Measurements from ENCODE around the gene KCNQ1. TPM values are rescaled to one million over a fixed set of nuclear protein-coding genes. Genes with fewer than 3 reads are reported as not detected.

The KCNQ1 gene
- polyA plus RNA-seq, 4 donors = 18.4 to 54.4 (median 21.3) TPM

DNA sequence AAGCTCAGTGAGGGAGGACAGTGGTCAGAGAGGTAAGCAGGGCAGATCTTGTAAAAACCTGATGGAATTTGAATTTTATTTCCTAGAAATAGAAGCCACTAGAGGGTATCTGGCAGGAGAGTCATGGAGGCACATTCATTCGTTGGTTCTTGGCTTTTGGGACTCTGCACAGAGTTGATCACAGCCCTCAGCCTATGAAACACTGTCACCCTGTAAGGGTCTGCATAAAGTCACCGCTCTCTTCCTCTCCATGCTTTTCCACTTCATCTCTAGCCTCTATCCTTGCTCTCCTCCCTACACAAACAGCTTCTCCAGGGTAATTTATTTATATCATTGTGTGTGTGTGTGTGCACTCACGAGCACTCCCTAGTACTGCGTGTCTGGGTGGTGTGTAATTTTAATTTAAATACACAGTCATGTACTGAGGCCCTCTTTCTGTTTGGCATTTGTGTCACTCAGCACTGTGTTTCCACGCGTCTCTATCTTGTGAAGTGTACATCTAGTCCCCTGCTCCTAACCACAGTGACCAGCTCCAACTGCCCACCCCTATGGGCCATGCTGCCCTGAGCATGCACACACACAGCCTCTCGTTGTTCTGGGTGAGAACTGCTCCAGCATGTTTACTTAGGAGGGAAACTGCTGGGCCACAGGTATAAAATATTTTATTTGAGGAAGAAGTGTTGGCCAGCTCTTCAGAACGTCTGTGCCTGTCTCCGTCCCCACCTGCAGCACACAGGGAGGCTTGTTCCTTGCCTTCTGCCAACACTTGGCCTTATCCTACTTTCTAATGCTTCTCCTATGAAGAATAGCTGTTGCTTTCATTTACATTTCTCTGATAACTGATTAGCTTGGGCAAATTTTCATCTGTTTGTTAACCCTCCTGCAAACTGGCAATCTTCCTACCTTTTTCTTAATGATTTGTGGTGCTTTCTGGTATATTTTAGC lies 250.5 kb downstream of the KCNQ1 start:
- DNase-seq (no peak), FAIRE-seq (no peak)
- Histone ChIP-seq H3K4me1 (ENCODE audit: control insufficient read depth in 3 of 3, insufficient read depth in 2 of 3, low read depth in 1 of 3, low read length in 2 of 3) (peaks cover 0 to 47% (median 0%) of the 10 kb centered on the region in 3 donors), H3K4me3 (ENCODE audit: low read depth in 1 of 3, low read length in 3 of 3) (no peak overlapping the region), H3K9me3 (ENCODE audit: control insufficient read depth in 2 of 2, insufficient read depth in 1 of 2, low read depth in 1 of 2, low read length in 1 of 2) (peaks cover 0 to 7% of the 10 kb centered on the region in 2 donors), H3K36me3 (ENCODE audit: control insufficient read depth in 3 of 3, insufficient read depth in 2 of 3, low read depth in 1 of 3, low read length in 3 of 3) (peaks cover 0 to 57% (median 0%) of the 10 kb centered on the region in 3 donors), H3K27me3 (ENCODE audit: control insufficient read depth in 3 of 3, insufficient read depth in 3 of 3, low read length in 3 of 3) (no peaks in the 10 kb centered on the region), H3K27ac (ENCODE audit: low read depth in 1 of 3, low read length in 2 of 3) (no peak overlapping the region)
- WGBS, 3 donors = 78 to 84% (median 82%) methylated on average over 9 of the region's 9 CpGs

DNA sequence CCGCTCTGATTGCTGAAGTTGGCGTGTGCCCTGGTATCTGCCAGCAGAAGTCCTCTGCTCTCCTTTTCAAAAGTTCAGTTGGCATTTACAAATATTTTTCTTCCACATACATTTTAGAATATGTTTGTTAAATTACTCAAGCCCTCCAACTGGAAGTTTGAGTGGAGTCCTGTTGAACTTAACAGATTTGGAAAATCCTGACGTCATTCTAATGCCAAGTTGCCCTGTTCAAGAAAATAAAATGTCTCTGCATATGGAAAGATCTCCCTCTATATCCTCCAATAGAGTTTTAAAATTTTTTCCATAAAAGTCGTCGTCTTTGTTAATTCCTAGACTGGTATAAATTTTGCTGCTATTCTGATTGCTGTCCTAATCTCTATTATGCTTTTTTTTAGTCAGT lies 251.6 kb downstream of the KCNQ1 start:
- H3K27ac ChIP-seq (ENCODE audit: low read depth in 1 of 3, low read length in 2 of 3) = no peak overlapping the region
- no peaks in the 10 kb centered on the region for H3K27me3 ChIP-seq (ENCODE audit: control insufficient read depth in 3 of 3, insufficient read depth in 3 of 3, low read length in 3 of 3)
- FAIRE-seq (no peak), DNase-seq (no peak)
- H3K9me3 ChIP-seq (ENCODE audit: control insufficient read depth in 2 of 2, insufficient read depth in 1 of 2, low read depth in 1 of 2, low read length in 1 of 2) = peaks cover 0 to 7% of the 10 kb centered on the region in 2 donors
- peaks cover 0 to 47% (median 0%) of the 10 kb centered on the region in 3 donors for H3K36me3 ChIP-seq (ENCODE audit: control insufficient read depth in 3 of 3, insufficient read depth in 2 of 3, low read depth in 1 of 3, low read length in 3 of 3)
- peaks cover 0 to 43% (median 3%) of the 10 kb centered on the region in 3 donors for H3K4me1 ChIP-seq (ENCODE audit: control insufficient read depth in 3 of 3, insufficient read depth in 2 of 3, low read depth in 1 of 3, low read length in 2 of 3)
- peak overlapping the region in 1 of 3 donors; percentile 3 for H3K4me3 ChIP-seq (ENCODE audit: low read depth in 1 of 3, low read length in 3 of 3)
- WGBS, 3 donors = 74 to 85% (median 85%) methylated on average over 5 of the region's 5 CpGs

DNA sequence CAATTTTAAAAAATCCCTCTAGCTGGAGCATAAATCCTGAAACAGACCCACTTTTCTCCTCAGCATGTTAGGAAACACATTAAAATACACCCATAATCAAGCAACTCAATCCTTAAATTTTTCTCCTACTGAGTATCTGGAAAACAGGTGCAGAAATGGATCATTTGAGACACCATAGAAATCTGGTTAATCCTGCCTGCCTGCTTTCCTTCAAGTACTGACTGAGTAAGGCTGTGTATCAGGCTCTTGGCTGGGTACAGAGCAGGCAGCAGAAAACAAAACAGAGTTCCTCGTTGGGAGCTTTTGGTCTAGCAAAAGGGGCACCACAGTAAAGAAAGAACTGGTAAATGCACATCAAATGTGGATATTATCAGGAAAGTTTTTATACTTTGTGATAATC lies 253.1 kb downstream of the KCNQ1 start:
- H3K27ac ChIP-seq (ENCODE audit: low read depth in 1 of 3, low read length in 2 of 3) = no peak overlapping the region
- FAIRE-seq = no peak

DNA sequence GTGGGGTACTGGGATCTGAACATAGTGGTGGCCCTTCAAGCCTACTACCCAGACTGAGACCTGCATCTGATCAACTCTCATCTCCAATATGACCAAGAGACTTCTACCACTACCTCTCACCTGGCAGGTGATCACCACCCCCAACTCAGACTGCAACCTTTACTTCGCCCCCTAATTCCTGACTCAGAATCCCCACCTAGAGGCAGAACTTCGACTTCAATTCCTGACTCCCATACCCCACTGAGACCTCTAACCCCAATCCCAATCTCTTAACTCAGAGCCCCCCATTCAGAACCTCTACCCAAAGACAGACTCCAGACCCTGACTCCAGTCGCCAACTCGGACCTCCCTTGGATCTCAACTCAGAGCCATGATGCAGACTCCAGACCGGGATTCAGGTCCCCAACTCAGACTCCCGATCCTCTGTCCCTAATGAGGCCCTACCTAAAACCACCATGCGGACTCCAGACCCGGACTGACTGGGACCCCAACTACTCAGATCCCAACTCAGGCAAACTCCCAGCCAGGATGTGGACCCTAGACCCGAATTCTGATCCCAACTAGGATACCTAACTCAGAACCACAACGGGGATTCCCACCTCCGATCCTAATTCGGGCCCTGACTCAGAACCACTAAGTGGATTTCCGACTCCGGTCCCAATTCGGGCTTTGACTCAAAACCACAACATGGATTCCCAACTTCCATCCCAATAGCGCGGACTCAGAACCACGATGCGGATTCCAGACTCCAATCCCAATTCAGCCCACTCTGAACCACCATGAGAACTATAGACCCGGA lies 253.8 kb downstream of the KCNQ1 start:
- peaks cover 0 to 7% of the 10 kb centered on the region in 2 donors for H3K9me3 ChIP-seq (ENCODE audit: control insufficient read depth in 2 of 2, insufficient read depth in 1 of 2, low read depth in 1 of 2, low read length in 1 of 2)
- no peaks in the 10 kb centered on the region for H3K27me3 ChIP-seq (ENCODE audit: control insufficient read depth in 3 of 3, insufficient read depth in 3 of 3, low read length in 3 of 3)
- peaks cover 0 to 39% (median 3%) of the 10 kb centered on the region in 3 donors for H3K4me1 ChIP-seq (ENCODE audit: control insufficient read depth in 3 of 3, insufficient read depth in 2 of 3, low read depth in 1 of 3, low read length in 2 of 3)
- WGBS, 3 donors = 48 to 56% (median 55%) methylated on average over 20 of the region's 20 CpGs
- DNase-seq (peak in 1 of 2 donors; percentile 35), FAIRE-seq (no peak)
- peaks cover 0 to 30% (median 0%) of the 10 kb centered on the region in 3 donors for H3K36me3 ChIP-seq (ENCODE audit: control insufficient read depth in 3 of 3, insufficient read depth in 2 of 3, low read depth in 1 of 3, low read length in 3 of 3)
- H3K27ac ChIP-seq (ENCODE audit: low read depth in 1 of 3, low read length in 2 of 3) = peak overlapping the region in 1 of 3 donors; percentile 73
- H3K4me3 ChIP-seq (ENCODE audit: low read depth in 1 of 3, low read length in 3 of 3) = peak overlapping the region; percentile 33 to 88 (median 75)

More for the DNA sequence above, 253.1 kb downstream of the KCNQ1 start:
- 21 to 37% (median 35%) methylated on average over 1 of the region's 1 CpG for WGBS, 3 donors
- Histone ChIP-seq H3K9me3 (ENCODE audit: control insufficient read depth in 2 of 2, insufficient read depth in 1 of 2, low read depth in 1 of 2, low read length in 1 of 2) (peaks cover 0 to 7% of the 10 kb centered on the region in 2 donors), H3K36me3 (ENCODE audit: control insufficient read depth in 3 of 3, insufficient read depth in 2 of 3, low read depth in 1 of 3, low read length in 3 of 3) (peaks cover 0 to 36% (median 0%) of the 10 kb centered on the region in 3 donors), H3K4me3 (ENCODE audit: low read depth in 1 of 3, low read length in 3 of 3) (peak overlapping the region in 2 of 3 donors; percentile 75 to 88), H3K4me1 (ENCODE audit: control insufficient read depth in 3 of 3, insufficient read depth in 2 of 3, low read depth in 1 of 3, low read length in 2 of 3) (peaks cover 0 to 39% (median 3%) of the 10 kb centered on the region in 3 donors), H3K27me3 (ENCODE audit: control insufficient read depth in 3 of 3, insufficient read depth in 3 of 3, low read length in 3 of 3) (no peaks in the 10 kb centered on the region)
- DNase-seq = no peak

DNA sequence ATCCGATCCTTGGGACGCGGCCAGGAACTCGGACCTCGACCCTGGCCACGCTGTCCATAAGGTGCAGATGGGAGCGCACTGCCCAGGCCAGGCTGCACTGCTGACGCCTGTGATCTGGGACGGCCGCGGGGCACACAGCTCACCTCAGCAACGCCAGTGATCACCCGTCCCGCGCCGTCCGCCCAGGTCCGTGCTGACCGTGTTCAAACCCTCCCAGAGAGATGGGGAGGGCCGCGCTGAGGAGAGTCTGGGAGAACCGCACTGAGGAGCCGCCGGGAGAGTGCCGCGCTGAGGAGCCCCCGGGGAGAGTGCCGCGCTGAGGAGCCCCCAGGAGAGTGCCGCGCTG lies 254.3 kb downstream of the KCNQ1 start:
- 50 to 64% (median 56%) methylated on average over 25 to 31 of the region's 31 CpGs for WGBS, 3 donors
- no peak for FAIRE-seq
- H3K27ac ChIP-seq (ENCODE audit: low read depth in 1 of 3, low read length in 2 of 3) = peak overlapping the region; percentile 52 to 81 (median 73)
- peak overlapping the region; percentile 33 to 88 (median 75) for H3K4me3 ChIP-seq (ENCODE audit: low read depth in 1 of 3, low read length in 3 of 3)
- peaks cover 0 to 7% of the 10 kb centered on the region in 2 donors for H3K9me3 ChIP-seq (ENCODE audit: control insufficient read depth in 2 of 2, insufficient read depth in 1 of 2, low read depth in 1 of 2, low read length in 1 of 2)
- H3K27me3 ChIP-seq (ENCODE audit: control insufficient read depth in 3 of 3, insufficient read depth in 3 of 3, low read length in 3 of 3) = no peaks in the 10 kb centered on the region
- peaks cover 0 to 26% (median 0%) of the 10 kb centered on the region in 3 donors for H3K36me3 ChIP-seq (ENCODE audit: control insufficient read depth in 3 of 3, insufficient read depth in 2 of 3, low read depth in 1 of 3, low read length in 3 of 3)
- DNase-seq = peak; percentile 46 to 48
- H3K4me1 ChIP-seq (ENCODE audit: control insufficient read depth in 3 of 3, insufficient read depth in 2 of 3, low read depth in 1 of 3, low read length in 2 of 3) = peaks cover 0 to 39% (median 3%) of the 10 kb centered on the region in 3 donors

DNA sequence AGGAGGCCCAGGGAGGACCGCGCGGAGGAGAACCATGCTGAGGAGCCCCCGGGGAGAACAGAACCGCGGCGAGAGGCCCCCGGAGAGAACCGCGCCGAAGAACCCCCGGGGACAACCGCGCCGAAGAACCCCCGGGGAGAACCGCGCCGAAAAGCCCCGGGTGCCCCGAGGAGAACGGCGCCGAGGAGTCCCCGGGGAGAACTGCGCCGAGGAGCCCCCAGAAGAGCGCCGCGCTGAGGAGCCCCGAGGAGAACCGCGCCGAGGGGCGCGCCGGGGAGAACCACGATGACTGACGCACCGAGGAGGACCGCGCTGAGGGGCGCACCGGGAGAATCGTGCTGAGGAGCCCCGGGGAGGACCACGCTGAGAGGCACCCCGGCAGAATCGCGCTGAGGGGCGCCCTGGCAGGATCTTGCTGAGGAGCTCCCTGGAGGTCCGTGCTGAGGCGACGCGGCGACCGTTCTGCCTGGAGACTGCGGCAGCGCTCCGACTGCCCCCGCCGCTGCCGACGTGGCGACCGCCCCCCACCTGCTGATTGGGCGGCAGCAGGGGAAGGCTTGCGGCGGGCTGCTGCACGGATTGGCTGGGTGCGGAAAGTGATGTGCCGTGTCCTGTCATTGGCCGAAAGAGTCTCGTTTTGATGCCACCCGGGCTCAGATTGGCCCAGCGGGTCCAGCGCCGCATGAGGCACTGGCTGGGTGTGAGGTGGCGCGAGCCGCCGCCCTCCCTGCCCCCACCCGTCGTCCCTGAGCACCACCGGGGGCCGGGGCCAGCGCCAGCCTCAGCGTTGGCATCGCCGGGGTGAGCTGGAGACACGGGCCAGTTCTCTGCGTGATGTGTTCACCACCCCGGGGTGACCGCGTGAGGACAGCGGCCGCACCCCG lies 255.0 kb downstream of the KCNQ1 start, which contains the start of gene KCNQ1OT1:
KCNQ1OT1 (minus strand) TSS at position 464 of the 884 bp plus-strand sequence.
- Histone ChIP-seq H3K4me3 (ENCODE audit: low read depth in 1 of 3, low read length in 3 of 3) (peak within 1 kb of the TSS; percentile 46 to 88 (median 75)), H3K27me3 (ENCODE audit: control insufficient read depth in 3 of 3, insufficient read depth in 3 of 3, low read length in 3 of 3) (no peaks in the 10 kb centered on the region), H3K36me3 (ENCODE audit: control insufficient read depth in 3 of 3, insufficient read depth in 2 of 3, low read depth in 1 of 3, low read length in 3 of 3) (peaks cover 0 to 24% (median 0%) of the 10 kb centered on the region in 3 donors), H3K9me3 (ENCODE audit: control insufficient read depth in 2 of 2, insufficient read depth in 1 of 2, low read depth in 1 of 2, low read length in 1 of 2) (peaks cover 0 to 7% of the 10 kb centered on the region in 2 donors), H3K4me1 (ENCODE audit: control insufficient read depth in 3 of 3, insufficient read depth in 2 of 3, low read depth in 1 of 3, low read length in 2 of 3) (peaks cover 0 to 34% (median 3%) of the 10 kb centered on the region in 3 donors), H3K27ac (ENCODE audit: low read depth in 1 of 3, low read length in 2 of 3) (peak within 1 kb of the TSS; percentile 88 to 95 (median 89))
- 49 to 53% (median 51%) methylated on average over 81 to 98 of the region's 98 CpGs for WGBS, 3 donors
- DNase-seq (peak; percentile 92 to 94), FAIRE-seq (no peak)

DNA sequence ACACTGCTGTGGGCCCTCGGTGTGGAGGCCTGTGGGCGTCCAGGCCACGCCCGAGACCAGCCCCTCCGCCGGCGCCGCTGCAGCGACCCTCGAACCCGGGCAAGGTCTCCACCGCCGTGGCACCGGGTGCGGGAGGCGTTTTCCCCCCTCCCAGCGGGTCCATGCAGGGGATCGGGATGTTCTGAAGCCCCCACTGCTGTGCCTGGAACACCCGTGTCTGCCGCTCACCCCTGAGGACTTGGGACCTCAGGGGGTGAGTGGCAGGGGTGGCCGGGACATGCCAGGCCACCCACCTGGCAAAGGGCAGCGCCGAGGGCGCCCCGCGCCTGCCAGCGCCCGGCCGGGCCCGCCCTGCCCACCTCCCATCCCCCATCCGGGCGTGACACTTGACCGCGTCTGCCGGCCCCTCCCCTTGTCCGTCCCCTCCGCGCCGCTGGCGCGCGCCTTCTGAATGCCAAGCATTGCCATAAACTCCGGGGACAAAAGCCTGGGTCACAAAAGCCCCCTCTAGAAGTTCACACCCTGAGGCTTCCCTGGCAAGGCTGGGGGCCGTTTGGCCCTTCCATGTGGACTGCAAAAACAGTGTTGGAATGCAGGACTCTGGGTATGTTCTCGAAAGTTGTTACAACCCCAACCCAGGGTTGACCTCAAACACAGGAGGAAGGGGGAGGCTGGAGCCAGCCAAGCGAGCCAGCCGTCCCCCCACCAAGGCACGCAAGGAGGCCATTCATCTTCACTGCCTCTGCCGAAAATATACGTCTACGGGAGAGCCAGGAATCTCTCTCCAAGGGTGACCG lies 255.8 kb downstream of the KCNQ1 start:
- peaks cover 0 to 32% (median 3%) of the 10 kb centered on the region in 3 donors for H3K4me1 ChIP-seq (ENCODE audit: control insufficient read depth in 3 of 3, insufficient read depth in 2 of 3, low read depth in 1 of 3, low read length in 2 of 3)
- WGBS, 3 donors = 42 to 58% (median 44%) methylated on average over 48 to 52 of the region's 52 CpGs
- FAIRE-seq (no peak), DNase-seq (peak; percentile 55 to 78)
- peaks cover 0 to 20% (median 0%) of the 10 kb centered on the region in 3 donors for H3K36me3 ChIP-seq (ENCODE audit: control insufficient read depth in 3 of 3, insufficient read depth in 2 of 3, low read depth in 1 of 3, low read length in 3 of 3)
- peak overlapping the region; percentile 30 to 62 (median 36) for H3K4me3 ChIP-seq (ENCODE audit: low read depth in 1 of 3, low read length in 3 of 3)
- H3K27ac ChIP-seq (ENCODE audit: low read depth in 1 of 3, low read length in 2 of 3) = peak overlapping the region; percentile 88 to 95 (median 89)
- peaks cover 0 to 7% of the 10 kb centered on the region in 2 donors for H3K9me3 ChIP-seq (ENCODE audit: control insufficient read depth in 2 of 2, insufficient read depth in 1 of 2, low read depth in 1 of 2, low read length in 1 of 2)
- no peaks in the 10 kb centered on the region for H3K27me3 ChIP-seq (ENCODE audit: control insufficient read depth in 3 of 3, insufficient read depth in 3 of 3, low read length in 3 of 3)

Measured in small intestine (tissue), 7 donors.